Stomach (tissue), 9 donors: ENCODE results near the gene AAMDC. TPM values are rescaled to one million over a fixed set of nuclear protein-coding genes. Genes with fewer than 3 reads are reported as not detected.

Source experiments
- DNase-seq, 2 donors: peaks; one replicate each; pipeline versions ENCODE4 v3.0.0 to v3.0.0-alpha.2; 2013 to 2019
- H3K27ac ChIP-seq, 5 donors: fragments of 200-600 bp in 4 of 5; sonication (generic) in 4 of 5; one replicate each; pipeline ENCODE4 v1.5.1; 2013 to 2019; ENCODE audit warnings: mild to moderate bottlenecking in 1 of 5, moderate library complexity in 1 of 5
- H3K27me3 ChIP-seq, 3 donors: fragments of 200-600 bp; sonication (generic); one replicate each; pipeline ENCODE4 v1.5.1; 2017 to 2019; ENCODE audit warnings: mixed run types in 1 of 3
- H3K36me3 ChIP-seq, 4 donors: fragments of 200-600 bp; sonication (generic); 1 replicate in 3 of 4; 2 replicates in 1 of 4; pipeline ENCODE4 v1.5.1; 2016 to 2019
- H3K4me1 ChIP-seq, 4 donors: fragments of 200-600 bp; sonication (generic); one replicate each; pipeline ENCODE4 v1.5.1; 2016 to 2019
- H3K4me3 ChIP-seq, 4 donors: fragments of 200-600 bp; sonication (generic) in 3 of 4; one replicate each; pipeline ENCODE4 v1.5.1; 2016 to 2019; ENCODE audit warnings: mild to moderate bottlenecking in 1 of 4
- H3K9me3 ChIP-seq, 4 donors: fragments of 200-600 bp; sonication (generic); one replicate each; pipeline ENCODE4 v1.5.1; 2016 to 2019
- EP300 ChIP-seq: sonication (generic); formaldehyde crosslinking; IDR thresholded peaks from one replicate; pipeline ENCODE4 v1.6.1; 2017; ENCODE audit warnings: antibody characterized with exemption
- POLR2A ChIP-seq, 4 donors: fragments of 450-650 bp; IDR thresholded peaks; one replicate each; pipeline ENCODE4 v1.6.1; 2016; ENCODE audit warnings: antibody characterized with exemption in 4 of 4, control low read depth in 2 of 4, mild to moderate bottlenecking in 1 of 4, moderate library complexity in 1 of 4
- POLR2AphosphoS5 ChIP-seq, 3 donors: sonication (generic); formaldehyde crosslinking; IDR thresholded peaks; one replicate each; pipeline ENCODE4 v1.6.1; 2016; ENCODE audit warnings: antibody characterized with exemption in 3 of 3
- WGBS, 5 donors: extraction: QIAGEN DNeasy Blood & Tissue Kit in 3 of 5; methylation state at CpG; one replicate each; pipeline versions ENCODE4 v1.1.5 to v1.1.7; 2013 to 2018; 5-methylcytosine and 5-hydroxymethylcytosine counted together
- intact Hi-C: fragments of 100-400 bp; cut with DNase I; formaldehyde crosslinking; loops from one replicate; pipeline ENCODE4 v1.15.1; 2023; ENCODE audit warnings: low total_unique reads
- polyA plus RNA-seq, 3 donors: library from polyadenylated mRNA; stranded (reverse); fragments of 200-250 nt; gene quantifications; one replicate each; pipeline ENCODE4 v1.2.3, GENCODE V29; 2013
- total RNA-seq, 5 donors: library from RNA; depleted of rRNA; stranded (reverse); fragments of >200 nt; gene quantifications; one replicate each; pipeline versions ENCODE4 v1.1.0 to v1.2.3, GENCODE V29; 2014 to 2016
- TF ChIP-seq, protein P1 (sequence below), 7 experiments: fragments of 450-650 bp in 4 of 7; fragments of 200-600 bp in 3 of 7; sonication (generic) in 3 of 7; IDR thresholded peaks; one replicate each; pipeline ENCODE4 v1.5.1; 2016 to 2019; ENCODE audit warnings: antibody characterized with exemption in 7 of 7, control low read depth in 2 of 7, mild to moderate bottlenecking in 1 of 7
- donor health status: healthy with polysubstance abuse.
- donor health status: Bipolar disorder and iron deficiency.
- donor health status: healthy.

AAMDC gene
- total and polyA plus RNA-seq, 8 donors, result 2.2 to 127 (median 32.7) TPM; not detected in 1

DNA sequence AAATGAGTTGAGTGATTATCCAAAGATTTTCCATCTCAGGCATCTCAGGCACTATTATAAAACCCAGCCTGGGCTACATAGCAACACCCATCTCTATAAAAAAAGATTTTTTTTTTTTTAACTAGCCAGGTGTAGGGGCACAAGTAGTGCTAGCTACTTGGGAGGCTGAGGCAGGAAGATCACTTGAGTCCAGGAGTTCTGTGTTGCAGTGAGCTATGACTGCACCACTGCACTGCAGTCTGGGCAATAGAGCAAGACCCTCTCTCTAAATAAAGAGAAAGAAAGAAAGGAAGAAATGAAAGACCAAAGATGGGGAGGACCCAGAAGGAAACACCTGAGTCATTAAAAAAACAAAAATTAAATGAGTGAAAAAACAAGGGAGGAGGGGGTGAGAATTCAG is 14.5 kb upstream of the AAMDC start:
- Histone ChIP-seq H3K36me3 (peaks cover 3 to 15% (median 9%) of the 10 kb centered on the region in 4 donors), H3K4me3 (no peak overlapping the region), H3K27ac (no peak overlapping the region), H3K9me3 (no peaks in the 10 kb centered on the region), H3K27me3 (no peaks in the 10 kb centered on the region), H3K4me1 (peaks cover 0 to 57% (median 25%) of the 10 kb centered on the region in 4 donors)
- intact Hi-C loops, result no loop called here
- DNase-seq, result no peak
- TF ChIP-seq POLR2A (IDR thresholded peaks at IDR 0.05), result no peak
- TF ChIP-seq POLR2AphosphoS5 (IDR thresholded peaks at IDR 0.05), result no peak
- TF ChIP-seq, protein P1, sequence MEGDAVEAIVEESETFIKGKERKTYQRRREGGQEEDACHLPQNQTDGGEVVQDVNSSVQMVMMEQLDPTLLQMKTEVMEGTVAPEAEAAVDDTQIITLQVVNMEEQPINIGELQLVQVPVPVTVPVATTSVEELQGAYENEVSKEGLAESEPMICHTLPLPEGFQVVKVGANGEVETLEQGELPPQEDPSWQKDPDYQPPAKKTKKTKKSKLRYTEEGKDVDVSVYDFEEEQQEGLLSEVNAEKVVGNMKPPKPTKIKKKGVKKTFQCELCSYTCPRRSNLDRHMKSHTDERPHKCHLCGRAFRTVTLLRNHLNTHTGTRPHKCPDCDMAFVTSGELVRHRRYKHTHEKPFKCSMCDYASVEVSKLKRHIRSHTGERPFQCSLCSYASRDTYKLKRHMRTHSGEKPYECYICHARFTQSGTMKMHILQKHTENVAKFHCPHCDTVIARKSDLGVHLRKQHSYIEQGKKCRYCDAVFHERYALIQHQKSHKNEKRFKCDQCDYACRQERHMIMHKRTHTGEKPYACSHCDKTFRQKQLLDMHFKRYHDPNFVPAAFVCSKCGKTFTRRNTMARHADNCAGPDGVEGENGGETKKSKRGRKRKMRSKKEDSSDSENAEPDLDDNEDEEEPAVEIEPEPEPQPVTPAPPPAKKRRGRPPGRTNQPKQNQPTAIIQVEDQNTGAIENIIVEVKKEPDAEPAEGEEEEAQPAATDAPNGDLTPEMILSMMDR (IDR thresholded peaks at IDR 0.05), result no peak
- TF ChIP-seq EP300, result no peak

GRCh38 chr11:77806993-77807392 is 14.0 kb upstream of the AAMDC start:
- H3K4me3 ChIP-seq, result no peak overlapping the region
- no peak for DNase-seq
- H3K9me3 ChIP-seq, result no peaks in the 10 kb centered on the region
- H3K27ac ChIP-seq, result no peak overlapping the region
- H3K27me3 ChIP-seq, result no peaks in the 10 kb centered on the region
- 57 to 79% (median 69%) methylated on average over 2 of the region's 2 CpGs for WGBS, 5 donors
- H3K4me1 ChIP-seq, result peaks cover 0 to 56% (median 24%) of the 10 kb centered on the region in 4 donors
- H3K36me3 ChIP-seq, result peaks cover 3 to 19% (median 14%) of the 10 kb centered on the region in 4 donors
- TF ChIP-seq POLR2A (IDR thresholded peaks at IDR 0.05) (no peak), EP300 (no peak), POLR2AphosphoS5 (IDR thresholded peaks at IDR 0.05) (no peak)
- TF ChIP-seq, protein P1 (IDR thresholded peaks at IDR 0.05), result no peak
- intact Hi-C loops, result no loop called here

- peaks cover under 1 to 53% (median 22%) of the 10 kb centered on the region in 4 donors for H3K4me1 ChIP-seq
- no peak overlapping the region for H3K27ac ChIP-seq
- intact Hi-C loops, result no loop called here
- no peaks in the 10 kb centered on the region for H3K27me3 ChIP-seq
- DNase-seq, result no peak
- TF ChIP-seq EP300 (no peak), POLR2A (IDR thresholded peaks at IDR 0.05) (no peak), POLR2AphosphoS5 (IDR thresholded peaks at IDR 0.05) (no peak)
- TF ChIP-seq, protein P1 (IDR thresholded peaks at IDR 0.05), result no peak
- H3K4me3 ChIP-seq, result no peak overlapping the region
- H3K9me3 ChIP-seq, result no peaks in the 10 kb centered on the region
- peaks cover 0 to 22% (median 18%) of the 10 kb centered on the region in 4 donors for H3K36me3 ChIP-seq
- WGBS, 5 donors, result 92 to 96% (median 95%) methylated on average over 9 of the region's 9 CpGs
These were observed 7.7 kb upstream of the AAMDC start for GRCh38 chr11:77813256-77813655.

DNA sequence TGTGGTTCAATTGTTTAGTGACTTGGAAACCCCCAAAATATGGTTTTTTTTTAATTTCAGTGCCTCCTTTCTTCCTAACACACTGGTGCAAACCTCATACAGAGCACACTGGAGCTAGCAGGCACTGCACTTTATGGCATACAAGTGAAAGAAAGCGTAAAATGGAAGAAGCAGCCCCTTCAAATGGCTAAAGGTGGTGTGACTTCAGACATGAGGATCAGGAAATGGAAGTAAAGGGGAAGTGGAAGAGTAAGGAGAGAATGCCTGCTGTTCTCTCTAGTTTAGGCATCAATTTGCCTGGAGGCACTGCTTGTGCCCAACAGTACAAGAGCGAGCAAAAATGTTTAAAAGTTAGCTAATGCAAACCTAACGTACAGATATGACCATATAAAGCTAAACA is 6.1 kb upstream of the AAMDC start:
- H3K4me3 ChIP-seq, result no peak overlapping the region
- DNase-seq, result no peak
- H3K4me1 ChIP-seq, result peaks cover 11 to 66% (median 27%) of the 10 kb centered on the region in 4 donors
- TF ChIP-seq POLR2A (IDR thresholded peaks at IDR 0.05), result no peak
- TF ChIP-seq POLR2AphosphoS5 (IDR thresholded peaks at IDR 0.05), result no peak
- TF ChIP-seq EP300, result no peak
- TF ChIP-seq, protein P1 (IDR thresholded peaks at IDR 0.05), result no peak
- no peaks in the 10 kb centered on the region for H3K9me3 ChIP-seq
- H3K27me3 ChIP-seq, result no peaks in the 10 kb centered on the region
- WGBS, 5 donors, result 93 to 99% (median 97%) methylated on average over 3 of the region's 3 CpGs
- H3K36me3 ChIP-seq, result peaks cover 0 to 22% (median 18%) of the 10 kb centered on the region in 4 donors
- intact Hi-C loops, result no loop called here
- no peak overlapping the region for H3K27ac ChIP-seq
